Measurements from ENCODE around the gene C1orf226. TPM values are rescaled to one million over a fixed set of nuclear protein-coding genes. Genes with fewer than 3 reads are reported as not detected.

Gene C1orf226
- polyA plus RNA-seq, 1 donor (not counting 4 experiments of a cell fraction or from before 2014, with no cell fraction given): 0.12 TPM

GRCh38 chr1:162372159-162373071 lies 9.1 kb upstream of the C1orf226 start:
- H3K27ac ChIP-seq (ENCODE audit: control insufficient read depth, insufficient read depth, low read length): peak overlapping the region; percentile 37
- no peak overlapping the region for H3K4me3 ChIP-seq (ENCODE audit: control insufficient read depth in 2 of 3, extremely low read depth in 1 of 3, insufficient read depth in 2 of 3, low read depth in 1 of 3, low read length in 3 of 3)
- no peaks in the 10 kb centered on the region for H4K20me1 ChIP-seq (ENCODE audit: control insufficient read depth, extremely low read depth, insufficient read depth, low read length)
- dilution Hi-C loops (cut with MboI; ENCODE audit: extremely low pct_ligation_motif_present, low sequenced_read_pairs): no loop called here
- H3K4me2 ChIP-seq (ENCODE audit: control insufficient read depth, extremely low read depth, insufficient read depth, low read depth, low read length): no peak overlapping the region
- H3K79me2 ChIP-seq (ENCODE audit: control insufficient read depth, insufficient read depth, low read length): no peaks in the 10 kb centered on the region
- no peak for DNase-seq (ENCODE audit: low read depth, low spot score)
- no peaks in the 10 kb centered on the region for H3K36me3 ChIP-seq (ENCODE audit: control insufficient read depth in 2 of 2, extremely low read depth in 1 of 2, insufficient read depth in 2 of 2, low read length in 2 of 2)
- H3K27me3 ChIP-seq (ENCODE audit: control insufficient read depth, extremely low read depth, insufficient read depth, low read length): no peaks in the 10 kb centered on the region
- peak; percentile 32 for FAIRE-seq
- H3K4me1 ChIP-seq (ENCODE audit: control insufficient read depth, extremely low read depth, insufficient read depth, low read length): peaks cover 29% of the 10 kb centered on the region
- H3K9ac ChIP-seq (ENCODE audit: control insufficient read depth, extremely low read depth, insufficient read depth, low read length): no peak overlapping the region
- TF ChIP-seq EZH2 (IDR thresholded peaks at IDR 0.05; ENCODE audit: low read length) (no peak), CTCF (optimal IDR thresholded peaks at IDR 0.05 in 1 of 3, IDR thresholded peaks at IDR 0.05 in 1 of 3, conservative IDR thresholded peaks at IDR 0.05 in 1 of 3; ENCODE audit: extremely low read depth in 1 of 3, insufficient read depth in 2 of 3, low read length in 3 of 3) (no peak)
- no peaks in the 10 kb centered on the region for H3K9me1 ChIP-seq (ENCODE audit: control insufficient read depth, extremely low read depth, insufficient read depth, low read length)
- H2AFZ ChIP-seq (ENCODE audit: control insufficient read depth, low read length): no peak overlapping the region
- H3K9me3 ChIP-seq (ENCODE audit: control insufficient read depth, low read depth, low read length): no peaks in the 10 kb centered on the region

- no peaks in the 10 kb centered on the region for H3K27me3 ChIP-seq (ENCODE audit: control insufficient read depth, extremely low read depth, insufficient read depth, low read length)
- dilution Hi-C loops (cut with MboI; ENCODE audit: extremely low pct_ligation_motif_present, low sequenced_read_pairs): no loop called here
- H3K4me1 ChIP-seq (ENCODE audit: control insufficient read depth, extremely low read depth, insufficient read depth, low read length): peaks cover 29% of the 10 kb centered on the region
- no peak overlapping the region for H3K27ac ChIP-seq (ENCODE audit: control insufficient read depth, insufficient read depth, low read length)
- H3K9me3 ChIP-seq (ENCODE audit: control insufficient read depth, low read depth, low read length): no peaks in the 10 kb centered on the region
- FAIRE-seq (no peak), DNase-seq (ENCODE audit: low read depth, low spot score) (no peak)
- H3K36me3 ChIP-seq (ENCODE audit: control insufficient read depth in 2 of 2, extremely low read depth in 1 of 2, insufficient read depth in 2 of 2, low read length in 2 of 2): no peaks in the 10 kb centered on the region
- H2AFZ ChIP-seq (ENCODE audit: control insufficient read depth, low read length): no peak overlapping the region
- TF ChIP-seq CTCF (optimal IDR thresholded peaks at IDR 0.05 in 1 of 3, IDR thresholded peaks at IDR 0.05 in 1 of 3, conservative IDR thresholded peaks at IDR 0.05 in 1 of 3; ENCODE audit: extremely low read depth in 1 of 3, insufficient read depth in 2 of 3, low read length in 3 of 3) (no peak), EZH2 (IDR thresholded peaks at IDR 0.05; ENCODE audit: low read length) (no peak)
- no peak overlapping the region for H3K4me2 ChIP-seq (ENCODE audit: control insufficient read depth, extremely low read depth, insufficient read depth, low read depth, low read length)
- H3K9ac ChIP-seq (ENCODE audit: control insufficient read depth, extremely low read depth, insufficient read depth, low read length): no peak overlapping the region
- H3K79me2 ChIP-seq (ENCODE audit: control insufficient read depth, insufficient read depth, low read length): no peaks in the 10 kb centered on the region
- H3K9me1 ChIP-seq (ENCODE audit: control insufficient read depth, extremely low read depth, insufficient read depth, low read length): no peaks in the 10 kb centered on the region
- no peak overlapping the region for H3K4me3 ChIP-seq (ENCODE audit: control insufficient read depth in 2 of 3, extremely low read depth in 1 of 3, insufficient read depth in 2 of 3, low read depth in 1 of 3, low read length in 3 of 3)
- H4K20me1 ChIP-seq (ENCODE audit: control insufficient read depth, extremely low read depth, insufficient read depth, low read length): no peaks in the 10 kb centered on the region
Measured at GRCh38 chr1:162373072-162373427, 8.5 kb upstream of the C1orf226 start.
